Mucosa of descending colon (tissue), 3 donors: ENCODE measurements around the gene KCNK2. TPM values are rescaled to one million over a fixed set of nuclear protein-coding genes. Genes with fewer than 3 reads are reported as not detected.

Source experiments
- ATAC-seq: fragments of 200-7000 bp; cut with Tn5 transposase; one replicate; pipeline ENCODE4 v1.9.1; 2020; ENCODE audit warnings: mild to moderate bottlenecking, moderate library complexity
- DNase-seq, 3 donors: peaks; one replicate each; pipeline ENCODE4 v3.0.0-alpha.2; 2020
- H3K36me3 ChIP-seq: fragments of 200-600 bp; one replicate; pipeline ENCODE4 v1.8.0; 2021; ENCODE audit warnings: low read depth, mild to moderate bottlenecking
- H3K4me1 ChIP-seq: fragments of 200-600 bp; one replicate; pipeline ENCODE4 v1.8.0; 2021; ENCODE audit warnings: low read depth, mild to moderate bottlenecking
- H3K4me3 ChIP-seq: fragments of 200-600 bp; one replicate; pipeline ENCODE4 v1.8.0; 2021; ENCODE audit warnings: mild to moderate bottlenecking
- H3K9me3 ChIP-seq: fragments of 200-600 bp; one replicate; pipeline ENCODE4 v1.8.0; 2021; ENCODE audit warnings: mild to moderate bottlenecking
- CTCF ChIP-seq: fragments of 200-600 bp; IDR thresholded peaks from one replicate; pipeline ENCODE4 v1.8.0; 2022; ENCODE audit warnings: antibody characterized with exemption, mild to moderate bottlenecking
- intact Hi-C, 2 donors: fragments of 100-400 bp; cut with DNase I in 1 of 2; cut with micrococcal nuclease in 1 of 2; formaldehyde crosslinking; loops; one replicate each; pipeline versions ENCODE4 v1.11.0 to v1.11.1; 2022; cut with DNase I, micrococcal nuclease
- total RNA-seq, 3 donors: library from RNA; stranded (reverse); fragmentation: NEBNext Ultra II Directional in 2 of 3; extraction: Animal tissue kit (Norgen Biotek cat#: 25700) in 2 of 3; gene quantifications; one replicate each; pipeline versions ENCODE4 v1.2.1 to v1.2.4, GENCODE V29; 2021 to 2023
- donor health status: DM: no; HTN: no; CAD: no; lungs with moderate emphysema.
- donor health status: DM: no; HTN: no; CAD: no.
- donor health status: DM: no; HTN: yes; CAD: no.

The KCNK2 gene
- total RNA-seq, 3 donors from 2014 or later = 0.34 to 1.6 (median 0.43) TPM

GRCh38 chr1:215059947-215060346 is 22.6 kb upstream of the KCNK2 start:
- Histone ChIP-seq H3K9me3 (no peaks in the 10 kb centered on the region), H3K4me1 (no peaks in the 10 kb centered on the region), H3K4me3 (no peak overlapping the region), H3K36me3 (no peaks in the 10 kb centered on the region)
- ATAC-seq (no peak), DNase-seq (no peak)
- no peak for TF ChIP-seq CTCF
- intact Hi-C loops = no loop called here

GRCh38 chr1:215064327-215064726 is 18.2 kb upstream of the KCNK2 start:
- DNase-seq = no peak
- no peak for ATAC-seq
- intact Hi-C loops = no loop called here
- Histone ChIP-seq H3K9me3 (no peaks in the 10 kb centered on the region), H3K36me3 (no peaks in the 10 kb centered on the region), H3K4me1 (no peaks in the 10 kb centered on the region), H3K4me3 (no peak overlapping the region)
- TF ChIP-seq CTCF = no peak

GRCh38 chr1:215071078-215071477 is 11.5 kb upstream of the KCNK2 start:
- no peak for DNase-seq

GRCh38 chr1:215076322-215076721 is 6.2 kb upstream of the KCNK2 start:
- ATAC-seq = no peak
- H3K4me1 ChIP-seq = no peaks in the 10 kb centered on the region
- intact Hi-C loops = no loop called here
- no peaks in the 10 kb centered on the region for H3K9me3 ChIP-seq
- peak in 1 of 3 donors; percentile 21 for DNase-seq
- TF ChIP-seq CTCF = no peak
- H3K4me3 ChIP-seq = no peak overlapping the region
- no peaks in the 10 kb centered on the region for H3K36me3 ChIP-seq

More at GRCh38 chr1:215071078-215071477, 11.5 kb upstream of the KCNK2 start:
- Histone ChIP-seq H3K4me3 (no peak overlapping the region), H3K36me3 (no peaks in the 10 kb centered on the region), H3K9me3 (no peaks in the 10 kb centered on the region), H3K4me1 (no peaks in the 10 kb centered on the region)
- intact Hi-C loops = no loop called here
- no peak for TF ChIP-seq CTCF
- no peak for ATAC-seq

- no peaks in the 10 kb centered on the region for H3K36me3 ChIP-seq
- no peaks in the 10 kb centered on the region for H3K4me1 ChIP-seq
- no peak for DNase-seq
- ATAC-seq = no peak
- intact Hi-C loops = no loop called here
- no peaks in the 10 kb centered on the region for H3K9me3 ChIP-seq
- no peak overlapping the region for H3K4me3 ChIP-seq
- TF ChIP-seq CTCF = no peak
These were observed 3.1 kb upstream of the KCNK2 start for GRCh38 chr1:215079456-215079855.
